C4-2B (cell line): ENCODE data around the gene ZNF592.

ENCODE experiments used
- CTCF ChIP-seq: fragments of 450-650 bp; conservative IDR thresholded peaks from 2 replicates; pipeline ENCODE4 v1.5.1; 2017; ENCODE audit warnings: mild to moderate bottlenecking
- ZFX ChIP-seq: fragments of 450-650 bp; IDR thresholded peaks from 2 replicates; pipeline ENCODE4 v1.6.1; 2017

- TF ChIP-seq CTCF: no peak
- no peak for TF ChIP-seq ZFX
Measured at GRCh38 chr15:84783493-84784251, 35.3 kb downstream of the ZNF592 start.
